ENCODE data around the gene GRB14. TPM values are rescaled to one million over a fixed set of nuclear protein-coding genes. Genes with fewer than 3 reads are reported as not detected.

GRB14 gene
- total and polyA plus RNA-seq, 2 of the 13 experiments (the other 11 are each of a cell fraction or from before 2014, with no cell fraction given), result 4.6 to 5.8 TPM

DNA sequence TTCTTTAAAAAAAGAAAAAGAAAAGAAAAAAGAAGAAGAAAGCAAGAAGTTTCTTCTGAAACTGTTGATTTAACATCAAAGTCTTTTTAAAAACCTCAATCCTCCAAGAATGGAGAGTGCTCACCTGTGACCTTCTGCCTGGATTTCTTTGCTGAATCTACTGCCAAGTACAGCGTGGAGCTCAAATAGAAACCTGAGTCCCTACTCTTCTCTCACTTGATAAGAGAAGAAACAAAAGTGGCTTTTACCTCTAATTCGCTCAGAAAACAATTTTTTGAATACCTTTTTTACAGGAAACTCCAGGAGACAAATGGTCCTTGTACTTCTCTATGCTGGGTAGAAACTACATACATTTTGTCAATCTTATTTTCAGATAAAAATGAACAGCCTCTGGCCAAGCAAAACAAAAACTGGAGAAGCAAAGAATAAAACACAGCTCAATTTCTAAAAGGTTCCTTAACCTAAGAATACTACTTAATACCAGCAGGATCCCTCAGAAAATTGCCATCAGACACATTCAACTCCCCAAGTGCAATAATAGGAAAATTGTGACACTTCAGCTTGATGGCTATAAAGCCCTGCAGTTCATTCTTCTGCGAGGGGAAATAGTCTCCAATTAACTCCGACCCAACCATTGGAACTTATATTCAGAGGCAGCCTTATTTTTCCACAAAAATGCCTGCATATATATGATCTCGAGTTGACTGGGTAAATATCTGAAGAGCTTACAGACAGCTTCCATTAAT lies 85.8 kb downstream of the GRB14 start:
- intact Hi-C loops (cut with micrococcal nuclease; ENCODE audit: unreplicated experiment), result no loop called here
- TF ChIP-seq ZNF3 (CRISPR knock-in tag; IDR thresholded peaks at IDR 0.05) (no peak), ZNF124 (CRISPR knock-in tag; IDR thresholded peaks at IDR 0.05) (no peak), ZFP36L1 (CRISPR knock-in tag; IDR thresholded peaks at IDR 0.05) (no peak), SIX4 (CRISPR knock-in tag; IDR thresholded peaks at IDR 0.05) (peak; percentile 62; the same call in 1 of the 2 replicates)
- Histone ChIP-seq H3K9ac (ENCODE audit: insufficient read depth, low read depth, low read length) (no peak overlapping the region), H3K4me3 (replicated peaks in 1 of 3; ENCODE audit: insufficient read depth in 1 of 3, low read depth in 2 of 3, low read length in 3 of 3) (no peak overlapping the region; a peak in 1 of 6 replicates), H3K4me1 (ENCODE audit: insufficient read depth, low read length) (peaks cover 11% of the 10 kb centered on the region), H3K4me2 (ENCODE audit: low read depth, low read length) (peak overlapping the region; percentile 29), H3K79me2 (ENCODE audit: insufficient read depth, low read length) (no peaks in the 10 kb centered on the region), H3K36me3 (replicated peaks in 1 of 2; ENCODE audit: control insufficient read depth in 1 of 2, insufficient read depth in 2 of 2, low read length in 2 of 2) (no peaks in the 10 kb centered on the region), H3K27me3 (ENCODE audit: control insufficient read depth in 1 of 2, insufficient read depth in 2 of 2, low read length in 2 of 2) (no peaks in the 10 kb centered on the region), H3K9me3 (ENCODE audit: low read length) (no peaks in the 10 kb centered on the region), H4K20me1 (ENCODE audit: insufficient read depth, low read length) (no peaks in the 10 kb centered on the region), H2AFZ (ENCODE audit: low read length) (no peak overlapping the region), H3K27ac (ENCODE audit: extremely low read length, insufficient read depth, low read length) (no peak overlapping the region)
- FAIRE-seq (peak; percentile 39), DNase-seq (ENCODE audit: low spot score) (peak; percentile 5), ATAC-seq (peak; percentile 35; the same call in 1 of the 3 replicates)
- WGBS (ENCODE audit: low lambda C conversion rate), result 39% methylated on average over 5 of the region's 5 CpGs
- POLR2A ChIA-PET, result no interaction called here
- BruUV-seq (replicated peaks), result no TSS peak
- CTCF ChIA-PET (ENCODE audit: low intra/inter-chr PET ratio, low total read pairs), result no interaction called here
- in situ Hi-C loops (cut with HindIII; ENCODE audit: extremely low pct_ligation_motif_present, low pct_unique_long_range_greater_than_20kb), result loop anchor here (5.0 kb wide), 1 partner anchor 33 kb away; no protein-coding TSS in a partner anchor

GRCh38 chr2:164530464-164530863 lies 90.8 kb downstream of the GRB14 start:
- no peaks in the 10 kb centered on the region for H4K20me1 ChIP-seq (ENCODE audit: insufficient read depth, low read length)
- no peak overlapping the region for H3K9ac ChIP-seq (ENCODE audit: insufficient read depth, low read depth, low read length)
- intact Hi-C loops (cut with micrococcal nuclease; ENCODE audit: unreplicated experiment), result no loop called here
- no peak overlapping the region for H2AFZ ChIP-seq (ENCODE audit: low read length)
- BruUV-seq (replicated peaks), result no TSS peak
- WGBS (ENCODE audit: low lambda C conversion rate), result 84% methylated on average over 1 of the region's 1 CpG
- no peaks in the 10 kb centered on the region for H3K79me2 ChIP-seq (ENCODE audit: insufficient read depth, low read length)
- H3K27me3 ChIP-seq (ENCODE audit: control insufficient read depth in 1 of 2, insufficient read depth in 2 of 2, low read length in 2 of 2), result no peaks in the 10 kb centered on the region
- no peak for ATAC-seq
- peaks cover 6% of the 10 kb centered on the region for H3K4me1 ChIP-seq (ENCODE audit: insufficient read depth, low read length)
- H3K27ac ChIP-seq (ENCODE audit: extremely low read length, insufficient read depth, low read length), result no peak overlapping the region
- in situ Hi-C loops (cut with HindIII; ENCODE audit: extremely low pct_ligation_motif_present, low pct_unique_long_range_greater_than_20kb), result no loop called here
- CTCF ChIA-PET (ENCODE audit: low intra/inter-chr PET ratio, low total read pairs), result no interaction called here
- POLR2A ChIA-PET, result no interaction called here
- no peaks in the 10 kb centered on the region for H3K9me3 ChIP-seq (ENCODE audit: low read length)
- H3K4me2 ChIP-seq (ENCODE audit: low read depth, low read length), result no peak overlapping the region
- no peak for DNase-seq (ENCODE audit: low spot score)
- FAIRE-seq, result no peak
- no peak overlapping the region for H3K4me3 ChIP-seq (replicated peaks in 1 of 3; ENCODE audit: insufficient read depth in 1 of 3, low read depth in 2 of 3, low read length in 3 of 3)
- H3K36me3 ChIP-seq (replicated peaks in 1 of 2; ENCODE audit: control insufficient read depth in 1 of 2, insufficient read depth in 2 of 2, low read length in 2 of 2), result no peaks in the 10 kb centered on the region
- TF ChIP-seq KAT2B (IDR thresholded peaks at IDR 0.05; ENCODE audit: borderline replicate concordance, low read depth, low read length) (no peak), SIX4 (CRISPR knock-in tag; IDR thresholded peaks at IDR 0.05) (no peak), THYN1 (CRISPR knock-in tag; IDR thresholded peaks at IDR 0.05; ENCODE audit: borderline replicate concordance, low read depth) (no peak), BRF2 (CRISPR knock-in tag; IDR thresholded peaks at IDR 0.05) (no peak), SCMH1 (CRISPR knock-in tag; IDR thresholded peaks at IDR 0.05; ENCODE audit: borderline replicate concordance) (no peak), ELF1 (CRISPR knock-in tag; IDR thresholded peaks at IDR 0.05) (no peak)
- TF ChIP-seq, protein P1, sequence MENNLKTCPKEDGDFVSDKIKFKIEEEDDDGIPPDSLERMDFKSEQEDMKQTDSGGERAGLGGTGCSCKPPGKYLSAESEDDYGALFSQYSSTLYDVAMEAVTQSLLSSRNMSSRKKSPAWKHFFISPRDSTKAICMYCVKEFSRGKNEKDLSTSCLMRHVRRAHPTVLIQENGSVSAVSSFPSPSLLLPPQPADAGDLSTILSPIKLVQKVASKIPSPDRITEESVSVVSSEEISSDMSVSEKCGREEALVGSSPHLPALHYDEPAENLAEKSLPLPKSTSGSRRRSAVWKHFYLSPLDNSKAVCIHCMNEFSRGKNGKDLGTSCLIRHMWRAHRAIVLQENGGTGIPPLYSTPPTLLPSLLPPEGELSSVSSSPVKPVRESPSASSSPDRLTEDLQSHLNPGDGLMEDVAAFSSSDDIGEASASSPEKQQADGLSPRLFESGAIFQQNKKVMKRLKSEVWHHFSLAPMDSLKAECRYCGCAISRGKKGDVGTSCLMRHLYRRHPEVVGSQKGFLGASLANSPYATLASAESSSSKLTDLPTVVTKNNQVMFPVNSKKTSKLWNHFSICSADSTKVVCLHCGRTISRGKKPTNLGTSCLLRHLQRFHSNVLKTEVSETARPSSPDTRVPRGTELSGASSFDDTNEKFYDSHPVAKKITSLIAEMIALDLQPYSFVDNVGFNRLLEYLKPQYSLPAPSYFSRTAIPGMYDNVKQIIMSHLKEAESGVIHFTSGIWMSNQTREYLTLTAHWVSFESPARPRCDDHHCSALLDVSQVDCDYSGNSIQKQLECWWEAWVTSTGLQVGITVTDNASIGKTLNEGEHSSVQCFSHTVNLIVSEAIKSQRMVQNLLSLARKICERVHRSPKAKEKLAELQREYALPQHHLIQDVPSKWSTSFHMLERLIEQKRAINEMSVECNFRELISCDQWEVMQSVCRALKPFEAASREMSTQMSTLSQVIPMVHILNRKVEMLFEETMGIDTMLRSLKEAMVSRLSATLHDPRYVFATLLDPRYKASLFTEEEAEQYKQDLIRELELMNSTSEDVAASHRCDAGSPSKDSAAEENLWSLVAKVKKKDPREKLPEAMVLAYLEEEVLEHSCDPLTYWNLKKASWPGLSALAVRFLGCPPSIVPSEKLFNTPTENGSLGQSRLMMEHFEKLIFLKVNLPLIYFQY (CRISPR knock-in tag; IDR thresholded peaks at IDR 0.05; ENCODE audit: borderline replicate concordance), result no peak
- TF ChIP-seq, protein P2, sequence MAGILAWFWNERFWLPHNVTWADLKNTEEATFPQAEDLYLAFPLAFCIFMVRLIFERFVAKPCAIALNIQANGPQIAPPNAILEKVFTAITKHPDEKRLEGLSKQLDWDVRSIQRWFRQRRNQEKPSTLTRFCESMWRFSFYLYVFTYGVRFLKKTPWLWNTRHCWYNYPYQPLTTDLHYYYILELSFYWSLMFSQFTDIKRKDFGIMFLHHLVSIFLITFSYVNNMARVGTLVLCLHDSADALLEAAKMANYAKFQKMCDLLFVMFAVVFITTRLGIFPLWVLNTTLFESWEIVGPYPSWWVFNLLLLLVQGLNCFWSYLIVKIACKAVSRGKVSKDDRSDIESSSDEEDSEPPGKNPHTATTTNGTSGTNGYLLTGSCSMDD (CRISPR knock-in tag; IDR thresholded peaks at IDR 0.05), result no peak
